Testis (tissue), 3 donors: ENCODE results near the gene FOXL1. TPM values are rescaled to one million over a fixed set of nuclear protein-coding genes. Genes with fewer than 3 reads are reported as not detected.

Experiments
- DNase-seq: peaks from one replicate; pipeline ENCODE4 v3.0.0-alpha.2; 2019
- H3K27ac ChIP-seq, 2 donors: fragments of 200-600 bp; sonication (generic); one replicate each; pipeline ENCODE4 v1.5.1; 2019
- H3K27me3 ChIP-seq: fragments of 200-600 bp; sonication (generic); one replicate; pipeline ENCODE4 v1.5.1; 2019
- H3K36me3 ChIP-seq: fragments of 200-600 bp; sonication (generic); one replicate; pipeline ENCODE4 v1.5.1; 2017; ENCODE audit warnings: low read depth; ENCODE audit errors: missing control alignments
- H3K4me1 ChIP-seq: fragments of 200-600 bp; sonication (generic); one replicate; pipeline ENCODE4 v1.5.1; 2019
- H3K4me3 ChIP-seq, 2 donors: fragments of 200-600 bp; sonication (generic); one replicate each; pipeline ENCODE4 v1.5.1; 2017 to 2019
- H3K9me3 ChIP-seq: fragments of 200-600 bp; sonication (generic); one replicate; pipeline ENCODE4 v1.5.1; 2017
- CTCF ChIP-seq, 3 experiments: fragments of 450-650 bp in 2 of 3; fragments of 200-600 bp in 1 of 3; sonication (generic) in 1 of 3; IDR thresholded peaks; one replicate each; pipeline ENCODE4 v1.5.1; 2016 to 2019; ENCODE audit warnings: antibody characterized with exemption in 3 of 3, mild to moderate bottlenecking in 2 of 3, moderate library complexity in 1 of 3
- POLR2A ChIP-seq: fragments of 450-650 bp; IDR thresholded peaks from one replicate; pipeline ENCODE4 v1.6.1; 2017; ENCODE audit warnings: antibody characterized with exemption, mild to moderate bottlenecking, moderate library complexity
- WGBS, 2 donors: methylation state at CpG; one replicate each; pipeline ENCODE4 v1.1.5; 2018; 5-methylcytosine and 5-hydroxymethylcytosine counted together
- intact Hi-C: fragments of 100-400 bp; cut with DNase I; formaldehyde crosslinking; loops from one replicate; pipeline ENCODE4 v1.15.1; 2023; ENCODE audit warnings: low total_unique reads
- polyA plus RNA-seq: library from polyadenylated mRNA; stranded (reverse); fragments of 350-450 nt; fragmentation: Illumina TruSeq; extraction: RNeasy Lipid Tissue Mini Kit (QIAGEN cat#74804); gene quantifications from one replicate; pipeline ENCODE4 v1.2.3, GENCODE V29; 2014; ENCODE audit warnings: low read depth, low replicate concordance; ENCODE audit not compliant: insufficient read depth
- total RNA-seq, 2 donors: library from RNA; depleted of rRNA; stranded (reverse); fragments of >200 nt; gene quantifications; one replicate each; pipeline ENCODE4 v1.2.3, GENCODE V29; 2016

The FOXL1 gene
- total and polyA plus RNA-seq, 3 donors from 2014 or later = 1.4 to 5.9 (median 4.6) TPM

- H3K4me1 ChIP-seq = peaks cover 26% of the 10 kb centered on the region
- no peaks in the 10 kb centered on the region for H3K27me3 ChIP-seq
- WGBS, 2 donors = 78 to 91% methylated on average over 4 to 9 of the region's 9 CpGs
- no peaks in the 10 kb centered on the region for H3K9me3 ChIP-seq
- H3K4me3 ChIP-seq = no peak overlapping the region
- TF ChIP-seq POLR2A (no peak), CTCF (IDR thresholded peaks at IDR 0.05) (no peak)
- intact Hi-C loops = loop anchor here (5.0 kb wide), 1 partner anchor 717 kb away; no protein-coding TSS in a partner anchor
- H3K27ac ChIP-seq = no peak overlapping the region
- no peaks in the 10 kb centered on the region for H3K36me3 ChIP-seq
- DNase-seq = no peak
These were observed 18.5 kb upstream of the FOXL1 start for GRCh38 chr16:86559802-86560305.

GRCh38 chr16:86562356-86562755 is 16.0 kb upstream of the FOXL1 start:
- no peak for DNase-seq
- intact Hi-C loops = loop anchor here (5.0 kb wide), 1 partner anchor 715 kb away; no protein-coding TSS in a partner anchor
- TF ChIP-seq CTCF (IDR thresholded peaks at IDR 0.05) = no peak
- no peak for TF ChIP-seq POLR2A
- Histone ChIP-seq H3K4me3 (no peak overlapping the region), H3K9me3 (no peaks in the 10 kb centered on the region), H3K4me1 (peaks cover 9% of the 10 kb centered on the region), H3K36me3 (no peaks in the 10 kb centered on the region), H3K27me3 (no peaks in the 10 kb centered on the region), H3K27ac (no peak overlapping the region)
- WGBS, 2 donors = 50 to 78% methylated on average over 6 of the region's 6 CpGs

- intact Hi-C loops = loop anchor here (5.0 kb wide), 1 partner anchor 714 kb away; no protein-coding TSS in a partner anchor
- Histone ChIP-seq H3K27ac (peak overlapping the region; percentile 23 to 60), H3K4me3 (peak overlapping the region in 1 of 2 donors; percentile 8), H3K36me3 (no peaks in the 10 kb centered on the region), H3K27me3 (no peaks in the 10 kb centered on the region), H3K4me1 (peaks cover 4% of the 10 kb centered on the region), H3K9me3 (no peaks in the 10 kb centered on the region)
- TF ChIP-seq POLR2A (no peak), CTCF (IDR thresholded peaks at IDR 0.05) (peak; percentile 99 to 100 (median 99))
- DNase-seq = peak; percentile 98
- WGBS, 2 donors = 1% methylated on average over 24 to 41 of the region's 41 CpGs
These were observed 14.6 kb upstream of the FOXL1 start for GRCh38 chr16:86563469-86564345.

- TF ChIP-seq CTCF (IDR thresholded peaks at IDR 0.05) = no peak
- H3K27me3 ChIP-seq = no peaks in the 10 kb centered on the region
- H3K27ac ChIP-seq = no peak overlapping the region
- H3K4me1 ChIP-seq = peaks cover 4% of the 10 kb centered on the region
- no peaks in the 10 kb centered on the region for H3K36me3 ChIP-seq
- WGBS, 2 donors = 47 to 48% methylated on average over 16 of the region's 16 CpGs
- H3K4me3 ChIP-seq = no peak overlapping the region
- intact Hi-C loops = loop anchor here (5.0 kb wide), 1 partner anchor 492 kb away; no protein-coding TSS in a partner anchor
- DNase-seq = no peak
- H3K9me3 ChIP-seq = no peaks in the 10 kb centered on the region
These were observed 13.1 kb upstream of the FOXL1 start for GRCh38 chr16:86565181-86565631.
